HG02678 (cell line): ENCODE data around the gene VPS13D.

Experiments used
- ATAC-seq: cut with Tn5 transposase; IDR thresholded peaks from one replicate; pipeline ENCODE4 v1.9.1; 2021; ENCODE audit warnings: mild to moderate bottlenecking, moderate library complexity; ENCODE audit not compliant: unreplicated experiment

VPS13D gene

GRCh38 chr1:12230549-12231275, 882 bp downstream of the VPS13D start:
- no peak for ATAC-seq

GRCh38 chr1:12231276-12231595, 1.4 kb downstream of the VPS13D start:
- no peak for ATAC-seq

GRCh38 chr1:12232221-12232620, 2.4 kb downstream of the VPS13D start:
- ATAC-seq: no peak

GRCh38 chr1:12244078-12244477, 14.2 kb downstream of the VPS13D start:
- ATAC-seq: no peak

- no peak for ATAC-seq
These were observed 14.8 kb downstream of the VPS13D start for GRCh38 chr1:12244585-12244984.

- ATAC-seq: no peak
These were observed 15.3 kb downstream of the VPS13D start for GRCh38 chr1:12245116-12245515.

- no peak for ATAC-seq
These were observed 15.9 kb downstream of the VPS13D start for GRCh38 chr1:12245733-12246132.

GRCh38 chr1:12246584-12246983, 16.8 kb downstream of the VPS13D start:
- no peak for ATAC-seq

GRCh38 chr1:12249181-12249580, 19.4 kb downstream of the VPS13D start:
- no peak for ATAC-seq

- ATAC-seq: no peak
These were observed 19.9 kb downstream of the VPS13D start for GRCh38 chr1:12249748-12250147.

- no peak for ATAC-seq
These were observed 21.6 kb downstream of the VPS13D start for GRCh38 chr1:12251442-12251841.

GRCh38 chr1:12255913-12256312, 26.1 kb downstream of the VPS13D start:
- no peak for ATAC-seq

GRCh38 chr1:12258272-12258671, 28.4 kb downstream of the VPS13D start:
- ATAC-seq: no peak

GRCh38 chr1:12269351-12269750, 39.5 kb downstream of the VPS13D start:
- ATAC-seq: no peak

- no peak for ATAC-seq
These were observed 41.2 kb downstream of the VPS13D start for GRCh38 chr1:12271033-12271432.

- ATAC-seq: no peak
These were observed 42.9 kb downstream of the VPS13D start for GRCh38 chr1:12272770-12273169.

GRCh38 chr1:12275370-12275769, 45.5 kb downstream of the VPS13D start:
- ATAC-seq: no peak

GRCh38 chr1:12276225-12276624, 46.4 kb downstream of the VPS13D start:
- no peak for ATAC-seq

- no peak for ATAC-seq
These were observed 49.2 kb downstream of the VPS13D start for GRCh38 chr1:12279003-12279402.

- ATAC-seq: no peak
These were observed 50.1 kb downstream of the VPS13D start for GRCh38 chr1:12279728-12280464.

- ATAC-seq: no peak
These were observed 52.3 kb downstream of the VPS13D start for GRCh38 chr1:12282142-12282541.

- no peak for ATAC-seq
These were observed 54.7 kb downstream of the VPS13D start for GRCh38 chr1:12284486-12284885.
